IMR-90 (cell line): ENCODE data around the gene ZC2HC1B. TPM values are rescaled to one million over a fixed set of nuclear protein-coding genes. Genes with fewer than 3 reads are reported as not detected.
A peak's percentile ranks its signal among the peaks of the same experiment; 100 is the strongest.

Experiments used
- ATAC-seq: fragments of 200-7000 bp; cut with Tn5 transposase; 2 replicates; pipeline ENCODE4 v1.9.1; 2020; ENCODE audit warnings: low read depth, mild to moderate bottlenecking, moderate library complexity
- BruUV-seq: library from RNA; stranded (reverse); fragments of 400-500 nt; replicated peaks from 2 replicates; lab custom pipeline; 2021; lab: Mats Ljungman, UMichigan
- CTCF ChIA-PET: fragments of 300-600 bp; formaldehyde crosslinking; extraction: SDS; loops from one replicate; lab custom pipeline; 2021; ENCODE audit warnings: antibody characterized with exemption; lab: Yijun Ruan, JAX
- POLR2A ChIA-PET: fragments of 300-600 bp; sonication (Branson Sonifier 250); formaldehyde crosslinking; loops from one replicate; lab custom pipeline; 2022; ENCODE audit warnings: antibody characterized with exemption; ENCODE audit not compliant: unreplicated experiment; lab: Charles Lee
- DNase-seq: peaks from one replicate; pipeline ENCODE4 v3.0.0; 2013
- H2AFZ ChIP-seq: replicated peaks from 2 replicates; pipeline ENCODE3; 2013; ENCODE audit warnings: low read length, mild to moderate bottlenecking; ENCODE audit not compliant: poor library complexity
- H2AK5ac ChIP-seq: 2 replicates; pipeline ENCODE4 v1.6.1; 2013; ENCODE audit warnings: low read depth, low read length, inconsistent platforms
- H2AK9ac ChIP-seq: replicated peaks from 2 replicates; pipeline ENCODE3; 2013; ENCODE audit warnings: mild to moderate bottlenecking, low read depth, low read length, moderate library complexity; ENCODE audit not compliant: poor library complexity
- H2BK120ac ChIP-seq: 2 replicates; pipeline ENCODE4 v1.6.1; 2013; ENCODE audit warnings: low read depth, low read length, inconsistent platforms
- H2BK15ac ChIP-seq: 3 replicates; pipeline ENCODE4 v1.6.1; 2013; ENCODE audit warnings: low read depth, low read length, inconsistent platforms
- H2BK20ac ChIP-seq: 2 replicates; pipeline ENCODE4 v1.6.1; 2013; ENCODE audit warnings: low read depth, mild to moderate bottlenecking, inconsistent platforms, low read length, moderate library complexity
- H2BK5ac ChIP-seq: 2 replicates; pipeline ENCODE4 v1.6.1; 2013; ENCODE audit warnings: mild to moderate bottlenecking, low read depth, low read length, inconsistent platforms; ENCODE audit not compliant: poor library complexity, severe bottlenecking
- H3K14ac ChIP-seq: replicated peaks from 2 replicates; pipeline ENCODE4 v1.6.1; 2013; ENCODE audit warnings: low read depth, low read length, inconsistent platforms
- H3K18ac ChIP-seq: 2 replicates; pipeline ENCODE4 v1.6.1; 2013; ENCODE audit warnings: low read depth, low read length, control low read depth
- H3K23ac ChIP-seq: 2 replicates; pipeline ENCODE4 v1.6.1; 2013; ENCODE audit warnings: low read depth, low read length, inconsistent platforms
- H3K27ac ChIP-seq: 2 replicates; pipeline ENCODE4 v1.5.1; 2013; ENCODE audit warnings: mild to moderate bottlenecking, control low read depth, low read length; ENCODE audit not compliant: insufficient read depth
- H3K27me3 ChIP-seq: 2 replicates; pipeline ENCODE4 v1.6.1; 2013; ENCODE audit warnings: low read length; ENCODE audit not compliant: control insufficient read depth, insufficient read depth
- H3K36me3 ChIP-seq: 2 replicates; pipeline ENCODE4 v1.6.1; 2013; ENCODE audit warnings: low read length, mixed read lengths; ENCODE audit not compliant: control insufficient read depth, insufficient read depth
- H3K4ac ChIP-seq: 2 replicates; pipeline ENCODE4 v1.6.1; 2013; ENCODE audit warnings: low read depth, low read length, inconsistent platforms
- H3K4me1 ChIP-seq: 2 replicates; pipeline ENCODE4 v1.6.1; 2013; ENCODE audit warnings: low read length, mixed read lengths; ENCODE audit not compliant: control insufficient read depth, insufficient read depth
- H3K4me2 ChIP-seq: 2 replicates; pipeline ENCODE4 v1.6.1; 2013; ENCODE audit warnings: low read depth, mild to moderate bottlenecking, control low read depth, low read length, moderate library complexity
- H3K4me3 ChIP-seq: 2 replicates; pipeline ENCODE4 v1.5.1; 2013; ENCODE audit warnings: low read depth, mild to moderate bottlenecking, control low read depth, low read length, moderate library complexity; ENCODE audit not compliant: insufficient read depth
- H3K56ac ChIP-seq: 2 replicates; pipeline ENCODE4 v1.6.1; 2013; ENCODE audit warnings: low read length, inconsistent platforms; ENCODE audit not compliant: insufficient read depth; ENCODE audit errors: extremely low read depth
- H3K79me1 ChIP-seq, 2 experiments: 2 replicates each; pipeline ENCODE4 v1.6.1; 2013; ENCODE audit warnings: low read length in 2 of 2, inconsistent platforms in 1 of 2, low read depth in 1 of 2
- H3K9ac ChIP-seq: 2 replicates; pipeline ENCODE4 v1.6.1; 2013; ENCODE audit warnings: low read depth, low read length, control low read depth
- H3K9me1 ChIP-seq: 2 replicates; pipeline ENCODE4 v1.6.1; 2013; ENCODE audit warnings: low read length, inconsistent platforms; ENCODE audit not compliant: insufficient read depth
- H3K9me3 ChIP-seq: 2 replicates; pipeline ENCODE4 v1.6.1; 2013; ENCODE audit warnings: low read length; ENCODE audit not compliant: control insufficient read depth, insufficient read depth
- H4K20me1 ChIP-seq: 2 replicates; pipeline ENCODE4 v1.6.1; 2013; ENCODE audit warnings: low read length, inconsistent platforms; ENCODE audit not compliant: insufficient read depth
- H4K5ac ChIP-seq: 2 replicates; pipeline ENCODE4 v1.6.1; 2013; ENCODE audit warnings: mild to moderate bottlenecking, low read depth, low read length, control low read depth
- H4K8ac ChIP-seq, 2 experiments: 2 replicates each; pipeline ENCODE4 v1.6.1; 2013; ENCODE audit warnings: low read depth in 2 of 2, low read length in 2 of 2, control low read depth in 1 of 2, inconsistent platforms in 1 of 2
- H4K91ac ChIP-seq: 2 replicates; pipeline ENCODE4 v1.6.1; 2013; ENCODE audit warnings: low read depth, low read length, inconsistent platforms; ENCODE audit not compliant: insufficient read depth
- MXI1 ChIP-seq: IDR thresholded peaks from 2 replicates; pipeline ENCODE4 v1.6.1; 2012; ENCODE audit warnings: low read depth, mild to moderate bottlenecking, low read length, moderate library complexity, borderline replicate concordance
- RCOR1 ChIP-seq: IDR thresholded peaks from 2 replicates; pipeline ENCODE4 v1.6.1; 2012; ENCODE audit warnings: mild to moderate bottlenecking, low read length, improper control_type of control experiment; ENCODE audit not compliant: insufficient replicate concordance
- WGBS, 2 experiments: methylation state at CpG; one replicate each; pipeline versions ENCODE4 v1.1.5 to v1.1.7; 2013; ENCODE audit warnings: missing lambda C conversion rate in 2 of 2; ENCODE audit not compliant: insufficient read length in 1 of 2; ENCODE audit errors: extremely low coverage in 2 of 2; 5-methylcytosine and 5-hydroxymethylcytosine counted together
- dilution Hi-C: fragments of 300-500 bp; cut with HindIII; formaldehyde crosslinking; loops from one replicate; pipeline ENCODE4 v1.14.3; 2018; ENCODE audit warnings: low sequenced_read_pairs; ENCODE audit not compliant: unreplicated experiment
- in situ Hi-C: fragments of 300-500 bp; cut with MboI; formaldehyde crosslinking; loops from 3 replicates; pipeline ENCODE4 v1.14.3; 2019; ENCODE audit warnings: low sequenced_read_pairs, inconsistent platforms, mixed read lengths
- intact Hi-C: fragments of 100-400 bp; cut with micrococcal nuclease; formaldehyde crosslinking; loops from 2 replicates; pipeline ENCODE4 v1.10.0; 2022
- polyA plus RNA-seq, 3 experiments: library from polyadenylated mRNA; depleted of rRNA; stranded (reverse); fragments of >200 nt; gene quantifications; 2 replicates each; pipeline ENCODE4 v1.2.3, GENCODE V29; 2012; ENCODE audit warnings: low replicate concordance in 1 of 3
- total RNA-seq: library from RNA; depleted of rRNA; stranded (reverse); fragments of >200 nt; gene quantifications from 2 replicates; pipeline ENCODE4 v1.2.3, GENCODE V29; 2012
- TF ChIP-seq, protein P1 (sequence below): fragments of 150-350 bp; IDR thresholded peaks from 2 replicates; pipeline ENCODE4 v1.6.1; 2016; ENCODE audit warnings: low read depth, mild to moderate bottlenecking, low read length, moderate library complexity, borderline replicate concordance

Gene ZC2HC1B
- total and polyA plus RNA-seq, 2 of the 4 experiments (the other 2 are of a cell fraction) = not detected

DNA sequence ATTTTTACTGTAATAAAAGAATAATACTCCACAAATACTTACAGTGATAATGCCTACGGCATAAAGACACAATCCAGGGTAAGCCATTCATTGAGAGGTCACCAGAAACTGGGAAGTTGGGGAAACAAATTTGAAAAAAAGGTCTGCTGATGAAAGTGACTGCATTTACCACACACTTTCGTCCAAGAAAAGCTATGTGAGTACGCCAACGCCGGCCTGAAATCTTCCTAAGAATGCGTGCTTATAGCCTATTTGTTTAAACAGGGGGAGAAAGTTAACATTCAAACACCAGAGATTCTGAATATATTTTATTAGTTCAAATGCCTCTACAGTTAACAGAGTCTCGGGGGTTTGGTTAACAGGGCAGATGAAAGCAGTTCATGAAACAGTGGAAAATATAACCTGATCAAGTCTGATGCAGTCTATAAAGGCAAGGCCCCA is 21.8 kb upstream of the ZC2HC1B start:
- Histone ChIP-seq H3K14ac (peak overlapping the region; percentile 98), H3K4me3 (peak overlapping the region; percentile 86), H4K91ac (peak overlapping the region; percentile 96), H2AK9ac (peak overlapping the region; percentile 95), H2BK20ac (no peak overlapping the region), H3K27ac (peak overlapping the region; percentile 87), H3K36me3 (peaks cover 15% of the 10 kb centered on the region), H3K27me3 (no peaks in the 10 kb centered on the region), H3K4ac (peak overlapping the region; percentile 97), H2BK120ac (peak overlapping the region; percentile 59), H4K20me1 (no peaks in the 10 kb centered on the region), H4K8ac (peak overlapping the region; percentile 94 to 99), H2AFZ (peak overlapping the region; percentile 99), H3K4me2 (peak overlapping the region; percentile 85), H3K56ac (peak overlapping the region; percentile 95; the same call in 1 of the 2 replicates), H2BK15ac (peak overlapping the region; percentile 53; the same call in 1 of the 3 replicates), H3K4me1 (peaks cover 3% of the 10 kb centered on the region; the same call in 1 of the 2 replicates), H4K5ac (peak overlapping the region; percentile 95), H3K9ac (peak overlapping the region; percentile 93), H3K9me3 (no peaks in the 10 kb centered on the region), H2AK5ac (peak overlapping the region; percentile 60; the same call in 1 of the 2 replicates), H3K79me1 (peaks cover 18 to 34% of the 10 kb centered on the region in 2 experiments; a peak in 3 of 4 replicates), H3K23ac (peak overlapping the region; percentile 95), H2BK5ac (peak overlapping the region; percentile 91), H3K9me1 (no peaks in the 10 kb centered on the region), H3K18ac (peak overlapping the region; percentile 93)
- in situ Hi-C loops = no loop called here
- DNase-seq = peak; percentile 59
- ChIA-PET CTCF (interaction anchor here (0.6 to 1.5 kb wide), 2 partner anchors 14 to 21 kb away, joined by 3 read pairs; no protein-coding TSS in a partner anchor), POLR2A (interaction anchor here (0.6 kb wide), 1 partner anchor 609 kb away, joined by 4 read pairs; no protein-coding TSS in a partner anchor)
- ATAC-seq = peak; percentile 52
- TF ChIP-seq, protein P1, sequence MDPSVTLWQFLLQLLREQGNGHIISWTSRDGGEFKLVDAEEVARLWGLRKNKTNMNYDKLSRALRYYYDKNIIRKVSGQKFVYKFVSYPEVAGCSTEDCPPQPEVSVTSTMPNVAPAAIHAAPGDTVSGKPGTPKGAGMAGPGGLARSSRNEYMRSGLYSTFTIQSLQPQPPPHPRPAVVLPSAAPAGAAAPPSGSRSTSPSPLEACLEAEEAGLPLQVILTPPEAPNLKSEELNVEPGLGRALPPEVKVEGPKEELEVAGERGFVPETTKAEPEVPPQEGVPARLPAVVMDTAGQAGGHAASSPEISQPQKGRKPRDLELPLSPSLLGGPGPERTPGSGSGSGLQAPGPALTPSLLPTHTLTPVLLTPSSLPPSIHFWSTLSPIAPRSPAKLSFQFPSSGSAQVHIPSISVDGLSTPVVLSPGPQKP = no peak
- TF ChIP-seq RCOR1 (no peak), MXI1 (no peak)
- dilution Hi-C loops = no loop called here
- BruUV-seq = TSS peak; percentile 95
- WGBS, 2 experiments = no CpG with 5 or more reads among the region's 7 CpGs
- intact Hi-C loops = loop anchor here (2.0 to 10.0 kb wide), 2 partner anchors 164 to 172 kb away; no protein-coding TSS in a partner anchor
